ENCODE data around the gene SLIT3.

SLIT3 gene

DNA sequence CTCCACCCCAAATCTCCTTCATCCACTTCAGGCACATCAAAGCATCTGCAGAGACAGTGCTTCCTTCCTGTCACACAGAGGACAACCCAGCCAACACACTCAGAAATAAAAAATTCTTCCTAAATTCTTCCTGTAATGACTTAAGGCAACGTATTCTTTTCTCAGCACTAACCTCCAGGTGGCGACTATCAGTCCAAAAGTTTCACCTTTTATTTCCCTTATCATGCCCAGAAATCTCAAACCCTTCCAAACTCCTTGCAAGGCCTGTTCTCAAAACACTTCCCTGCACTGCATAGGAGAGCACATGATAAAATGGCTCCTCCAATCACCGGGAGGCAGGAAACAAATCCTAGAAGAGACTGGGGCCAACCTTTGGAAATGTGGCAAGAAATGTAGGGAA, 35.1 kb downstream of the SLIT3 start:
- DNase-seq (ENCODE audit: low spot score), result no peak

DNA sequence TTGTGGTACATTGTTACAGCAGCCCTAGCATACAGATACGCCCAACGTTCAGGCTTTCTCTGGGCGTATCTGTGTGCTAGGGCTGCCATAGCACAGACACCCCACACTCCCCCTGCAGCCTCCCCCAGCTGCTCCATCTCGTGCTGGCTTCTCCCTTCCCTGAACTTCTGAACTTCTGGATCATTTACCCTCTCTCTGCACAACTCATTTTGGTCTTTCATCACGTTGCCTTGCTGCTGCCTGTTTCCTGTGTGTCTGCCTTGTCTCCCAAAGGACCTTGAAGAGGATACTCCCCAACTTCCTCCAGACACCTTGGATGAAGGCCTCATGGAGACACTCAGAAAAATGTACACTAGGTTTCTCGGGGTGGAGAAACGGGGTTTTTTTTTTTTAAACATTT, 37.3 kb downstream of the SLIT3 start:
- DNase-seq (ENCODE audit: low spot score), result no peak

DNA sequence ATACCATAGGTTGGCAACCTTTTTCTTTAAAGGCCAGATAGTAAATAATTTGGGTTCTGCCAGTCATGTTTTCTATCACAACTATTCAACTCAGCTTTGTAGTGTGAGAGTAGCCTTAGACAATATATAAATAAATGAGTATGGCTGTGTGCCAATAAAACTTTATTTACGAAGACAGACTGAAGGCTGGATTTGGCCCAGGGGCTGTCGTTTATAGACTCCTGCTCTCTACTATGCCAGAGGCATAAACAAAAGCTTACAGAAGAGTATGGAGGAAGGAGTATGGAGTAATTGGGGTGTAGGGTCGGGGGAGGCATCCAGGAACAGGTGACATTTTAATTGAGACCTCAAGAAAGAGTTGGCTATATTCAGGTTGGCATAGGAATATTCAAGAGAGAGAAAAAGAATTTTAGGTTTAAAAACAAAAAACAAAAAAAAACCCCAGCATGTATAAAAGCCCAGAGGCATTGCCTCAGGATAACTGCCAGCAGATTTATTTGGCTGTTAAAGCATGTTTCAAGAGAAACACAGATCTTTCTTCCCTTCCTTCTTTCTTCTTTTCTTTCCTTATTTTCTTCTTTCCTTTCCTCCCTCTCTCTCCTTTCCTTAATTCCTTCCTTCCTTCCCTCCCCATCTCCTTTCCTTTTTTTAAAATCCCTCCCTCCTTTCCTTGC, 39.9 kb downstream of the SLIT3 start:
- DNase-seq (ENCODE audit: low spot score), result no peak

DNA sequence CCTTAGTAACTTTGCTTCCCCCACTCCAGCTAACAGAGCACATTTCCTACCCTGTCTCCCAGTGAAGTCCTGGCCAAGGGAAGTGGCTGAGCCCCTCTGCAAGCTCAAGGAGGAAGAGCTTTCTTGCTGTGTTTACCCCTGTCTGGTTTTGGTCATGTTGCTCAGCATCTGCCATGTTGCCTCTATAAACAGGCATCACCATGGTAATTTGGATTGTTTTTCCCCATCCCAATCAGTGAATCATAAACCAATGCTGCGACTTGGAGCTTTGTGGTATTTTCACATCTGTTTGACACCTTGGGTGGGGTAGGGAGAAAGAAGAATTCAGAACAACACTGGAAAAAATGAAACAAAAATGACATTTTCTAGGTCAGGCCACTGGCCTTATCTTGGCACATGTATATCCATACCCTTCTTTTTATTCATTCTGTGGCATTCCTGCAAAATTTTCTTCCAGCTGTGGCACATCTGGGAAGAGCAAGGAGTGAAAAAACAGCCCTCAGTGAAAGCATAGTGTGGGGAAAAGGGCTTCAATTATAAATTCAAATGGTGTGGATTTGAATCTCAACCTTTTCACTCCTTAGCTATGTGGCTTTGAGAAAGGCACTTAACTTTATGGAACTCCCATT, 42.5 kb downstream of the SLIT3 start:
- no peak for DNase-seq (ENCODE audit: low spot score)

DNA sequence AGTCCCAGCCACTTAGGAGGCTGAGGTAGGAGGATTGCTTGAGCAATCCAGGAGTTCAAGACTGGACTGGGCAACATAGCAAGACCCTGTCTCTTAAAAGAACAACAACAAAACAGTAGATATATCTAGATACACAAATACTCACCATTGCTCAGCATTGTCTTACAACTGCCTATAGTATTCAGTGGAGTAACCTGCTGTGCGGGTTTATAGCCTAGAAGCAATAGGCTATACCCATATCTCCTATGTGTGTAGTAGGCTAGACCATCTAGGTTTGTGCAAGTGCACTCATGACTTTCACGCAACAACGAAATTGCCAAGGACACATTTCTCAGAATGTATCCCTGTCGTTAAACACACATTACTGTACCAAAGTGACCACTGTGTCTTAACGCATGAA, 44.7 kb downstream of the SLIT3 start:
- no peak for DNase-seq (ENCODE audit: low spot score)

DNA sequence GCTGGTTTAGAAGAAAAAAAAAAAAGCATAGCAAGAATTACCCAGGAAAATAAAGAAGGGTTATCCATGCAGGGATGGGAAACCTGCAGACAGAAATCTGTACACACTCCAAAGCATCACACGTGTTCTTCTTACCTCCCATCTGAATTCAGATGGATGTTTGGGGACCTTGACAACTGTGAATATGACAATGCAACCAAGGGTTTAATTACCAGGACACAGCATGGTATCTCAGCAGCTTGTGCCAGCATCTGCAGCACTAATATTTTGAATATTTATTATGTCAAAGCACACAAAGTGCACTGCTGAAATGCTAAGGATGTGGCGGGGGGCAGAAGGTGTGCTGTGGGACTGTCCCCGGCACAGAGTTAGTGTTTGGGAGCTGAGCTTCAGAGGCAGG, 47.9 kb downstream of the SLIT3 start:
- DNase-seq (ENCODE audit: low spot score), result no peak

DNA sequence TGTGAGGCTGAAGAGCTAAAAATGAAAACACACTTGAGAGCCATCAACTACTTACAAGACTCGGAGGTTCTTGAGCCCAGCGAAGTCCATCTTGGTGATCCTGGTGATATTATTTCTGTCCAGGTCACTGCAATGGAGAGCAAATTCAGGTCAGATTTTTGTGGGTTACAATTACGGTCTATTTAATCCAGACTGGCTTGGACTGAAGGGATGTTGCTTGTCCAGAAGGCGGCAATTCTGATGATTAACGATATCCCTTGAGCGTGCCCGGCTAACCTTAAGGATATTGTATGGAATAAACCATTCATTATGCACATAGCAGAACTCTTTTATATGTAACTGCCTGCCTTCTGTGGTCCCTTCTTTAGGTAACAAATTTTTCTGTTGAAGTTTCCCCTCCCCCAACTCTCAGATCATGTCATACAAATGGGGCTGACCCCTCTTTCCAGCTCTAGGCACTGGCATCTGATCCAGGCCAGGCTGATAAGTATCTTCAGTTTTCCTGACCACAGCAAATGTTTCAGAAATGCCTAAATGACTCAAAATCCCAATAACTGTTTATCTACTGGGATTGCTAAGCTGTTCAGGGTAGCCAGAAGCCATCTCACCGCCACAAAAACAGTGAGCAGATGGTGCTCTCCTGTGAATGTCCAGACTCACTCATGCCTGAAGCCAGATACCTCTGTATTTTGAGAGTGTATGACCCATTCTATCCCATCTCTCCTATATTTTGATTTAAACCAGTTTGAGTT, 49.4 kb downstream of the SLIT3 start:
- DNase-seq (ENCODE audit: low spot score), result no peak

DNA sequence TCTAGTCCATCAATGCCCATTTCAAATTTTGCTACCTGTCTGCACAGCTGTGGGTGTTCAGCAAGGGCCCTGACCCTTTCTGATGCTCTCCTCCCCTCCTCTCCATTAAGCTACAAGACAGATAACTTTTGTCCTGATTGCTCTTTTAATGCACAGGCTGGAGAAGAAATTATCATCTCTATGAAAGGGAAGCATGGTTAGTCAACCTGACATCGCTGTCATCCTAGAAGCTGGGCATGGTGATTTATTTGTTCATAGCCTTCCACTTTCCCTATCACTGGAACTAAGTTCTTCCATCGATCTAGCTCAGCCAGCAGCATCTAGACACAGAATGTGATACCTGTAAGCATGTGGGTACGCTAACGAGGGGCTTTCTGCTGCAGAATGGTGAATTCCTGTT, 50.1 kb downstream of the SLIT3 start:
- no peak for DNase-seq (ENCODE audit: low spot score)

DNA sequence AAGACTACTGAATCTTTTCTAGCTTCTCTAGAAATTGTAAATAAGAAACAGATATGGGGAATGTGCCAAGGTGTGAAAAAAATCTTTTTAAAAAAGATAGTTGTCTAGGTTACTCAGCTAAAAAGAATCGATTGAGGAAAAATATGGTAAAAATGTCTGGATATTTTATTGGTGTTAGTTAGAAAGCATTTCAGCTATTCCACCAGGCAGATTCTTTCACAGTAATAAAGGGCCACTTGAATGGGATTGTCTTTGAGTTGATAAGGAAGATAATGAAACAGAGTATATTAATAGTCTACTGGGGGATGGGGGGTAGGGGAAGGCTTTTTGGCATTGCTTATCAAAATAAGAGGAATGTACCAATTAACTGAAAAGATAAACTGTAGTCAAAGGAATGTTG, 51.9 kb downstream of the SLIT3 start:
- no peak for DNase-seq (ENCODE audit: low spot score)

DNA sequence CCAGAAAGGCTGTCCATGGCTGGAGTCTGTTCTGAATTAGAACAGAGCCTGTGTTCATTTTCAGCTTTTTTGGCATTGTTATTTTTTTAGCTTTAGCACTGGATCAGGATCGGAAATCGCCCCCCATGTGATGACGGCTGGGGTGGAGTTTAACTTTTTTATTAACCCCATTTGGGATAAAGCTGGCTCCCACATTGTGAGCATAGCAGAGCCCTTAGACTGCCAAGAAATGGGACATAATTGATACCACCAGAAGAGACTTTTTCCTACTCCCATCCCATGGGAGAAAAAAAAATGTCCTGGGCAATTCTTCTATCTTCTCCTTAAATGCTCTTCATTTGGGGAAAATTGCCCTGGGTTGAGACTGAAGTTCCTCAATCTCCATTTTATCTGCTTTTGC, 52.4 kb downstream of the SLIT3 start:
- DNase-seq (ENCODE audit: low spot score), result no peak

DNA sequence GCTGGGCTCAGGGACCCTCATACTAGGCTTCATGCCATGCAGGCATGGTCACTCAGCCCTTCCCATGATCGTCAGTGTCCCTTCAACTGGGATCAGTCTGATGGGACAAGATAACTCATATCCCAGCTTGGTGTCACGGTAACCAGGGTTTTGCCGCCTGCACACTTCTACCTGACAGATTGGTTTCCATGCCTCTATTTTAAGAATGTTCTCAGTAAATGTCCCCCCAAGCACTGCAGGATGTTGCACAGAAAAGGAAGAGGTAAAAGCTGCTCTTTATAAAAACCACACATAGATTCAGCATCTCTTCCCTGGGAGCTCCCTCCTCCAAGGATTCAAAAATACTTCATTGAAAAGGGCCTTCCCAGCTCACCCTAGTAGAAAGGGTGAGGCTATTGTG, 56.1 kb downstream of the SLIT3 start:
- DNase-seq (ENCODE audit: low spot score), result no peak

DNA sequence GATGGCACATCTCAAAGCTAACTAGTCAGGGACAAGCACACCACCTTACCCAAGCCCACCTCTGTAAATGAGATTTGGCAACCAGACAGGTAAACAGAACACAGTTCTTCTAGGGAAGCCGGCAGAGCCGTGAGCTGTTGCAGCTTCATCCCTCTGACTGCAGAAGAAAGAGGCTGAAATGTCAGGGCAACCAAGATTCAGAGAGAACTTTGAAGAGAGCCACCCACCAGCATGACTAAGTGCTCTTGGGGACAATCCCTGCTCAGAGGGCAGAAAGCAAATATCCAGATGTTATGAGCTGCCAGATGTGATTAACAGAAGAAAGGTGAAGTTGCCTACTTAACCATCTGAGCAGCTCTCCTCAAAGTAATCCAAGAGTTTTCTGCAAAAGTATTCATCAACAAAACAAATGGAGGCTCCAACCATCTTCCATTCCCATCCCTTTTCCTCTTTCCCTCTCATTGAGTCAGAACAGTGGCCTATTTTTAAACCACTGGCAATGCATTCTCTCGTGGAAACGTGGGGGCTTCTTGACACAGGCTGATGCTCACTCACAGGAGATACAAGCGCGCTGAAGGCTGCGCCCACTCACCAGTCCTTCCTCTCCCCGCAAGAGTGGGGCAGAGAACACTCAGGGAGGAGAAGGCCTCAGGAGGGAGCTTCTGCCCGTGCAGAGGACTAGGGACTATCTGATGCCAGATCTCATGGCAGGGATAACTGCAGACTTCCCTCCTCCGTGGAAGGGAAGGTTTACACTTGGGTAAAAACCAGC, 57.1 kb downstream of the SLIT3 start:
- no peak for DNase-seq (ENCODE audit: low spot score)

DNA sequence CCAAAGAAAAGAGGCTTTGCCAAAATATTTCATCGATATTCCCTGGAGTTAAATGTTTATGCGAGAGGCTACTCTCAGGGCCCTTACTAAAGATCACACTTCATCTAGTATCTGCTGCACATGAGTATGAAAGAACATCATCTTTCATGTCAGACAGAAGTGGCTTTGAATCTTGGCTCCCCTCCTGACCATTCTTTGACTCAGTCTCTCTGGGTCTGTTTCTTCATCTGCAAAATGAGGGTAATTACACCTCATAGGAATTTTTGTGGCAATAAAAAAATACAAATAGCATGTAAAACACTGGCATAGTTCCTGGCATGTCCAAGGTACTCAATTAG, 58.1 kb downstream of the SLIT3 start:
- DNase-seq (ENCODE audit: low spot score), result no peak

DNA sequence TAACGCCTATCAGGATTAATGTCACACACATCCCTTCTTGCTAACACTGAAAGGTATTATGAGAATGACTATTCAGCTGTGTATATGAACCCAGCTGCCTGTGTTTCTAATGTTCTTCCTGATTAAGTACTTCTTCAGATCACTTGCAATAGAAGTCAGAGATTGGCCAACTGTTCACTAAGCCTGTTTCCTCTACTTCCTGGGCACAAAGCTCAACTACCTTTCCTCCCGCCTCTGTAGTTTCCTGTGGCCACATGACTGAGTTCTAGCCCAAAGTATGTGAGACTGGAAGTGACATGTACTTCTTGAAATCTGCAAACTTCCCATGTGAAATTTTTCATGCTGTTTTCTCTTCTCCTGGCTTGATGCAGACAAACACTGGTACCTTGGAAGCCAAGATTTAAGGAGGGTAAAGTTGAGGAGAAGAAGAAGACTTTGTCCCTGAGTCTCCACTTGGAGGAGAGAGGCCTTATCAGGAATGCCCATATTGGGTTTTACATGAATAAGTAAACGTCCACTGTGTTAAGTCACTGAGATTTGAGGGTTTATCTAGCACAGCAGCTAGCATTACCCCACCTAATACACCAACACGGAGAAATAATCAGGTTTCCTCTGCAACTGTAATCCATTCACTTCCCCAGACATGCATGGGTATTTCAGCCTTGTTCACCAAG, 58.6 kb downstream of the SLIT3 start:
- no peak for DNase-seq (ENCODE audit: low spot score)

DNA sequence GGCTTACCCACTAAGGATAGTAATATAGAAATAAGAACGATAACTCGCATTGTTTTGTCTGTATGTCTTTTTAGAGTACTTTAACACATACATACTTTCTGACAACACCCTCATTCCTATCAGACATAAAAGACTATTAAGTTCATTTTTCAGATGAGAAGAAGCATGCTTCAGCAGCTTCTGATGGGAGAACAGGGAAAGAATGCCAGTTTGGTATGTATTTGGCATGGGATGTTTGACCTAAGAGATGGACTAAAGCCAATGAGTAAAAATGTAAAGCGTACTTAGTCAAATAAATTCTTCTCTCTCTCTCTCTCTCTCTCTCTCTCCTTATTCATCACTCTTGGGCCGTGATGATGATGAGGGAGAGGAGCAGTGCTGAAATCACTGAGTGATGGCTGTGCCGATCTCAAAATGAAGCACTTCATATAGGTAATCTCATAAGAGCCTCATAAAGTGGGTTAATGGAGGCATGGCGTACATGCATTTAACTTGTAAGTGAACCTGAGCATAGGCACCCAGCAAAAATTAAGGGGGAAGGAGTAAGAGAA, 71.5 kb downstream of the SLIT3 start:
- no peak for DNase-seq (ENCODE audit: low spot score)

DNA sequence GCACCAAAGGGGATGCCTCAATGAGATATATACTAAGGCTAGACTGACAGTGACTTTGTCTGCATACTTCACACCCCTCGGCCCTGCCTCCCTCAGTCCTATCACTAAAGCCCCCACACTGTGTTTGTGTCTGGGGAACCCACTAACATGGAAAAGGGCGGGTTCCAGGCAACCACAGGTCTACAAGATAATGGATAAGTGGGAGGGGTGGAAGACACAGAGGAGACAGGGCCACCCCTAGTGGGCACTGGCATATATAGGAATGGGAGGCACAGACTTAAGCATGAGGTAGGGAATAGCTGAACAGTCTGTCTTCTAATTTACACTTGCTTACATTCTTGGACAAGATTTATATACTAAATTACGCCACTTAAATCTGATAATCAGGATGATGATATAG, 74.0 kb downstream of the SLIT3 start:
- no peak for DNase-seq (ENCODE audit: low spot score)

DNA sequence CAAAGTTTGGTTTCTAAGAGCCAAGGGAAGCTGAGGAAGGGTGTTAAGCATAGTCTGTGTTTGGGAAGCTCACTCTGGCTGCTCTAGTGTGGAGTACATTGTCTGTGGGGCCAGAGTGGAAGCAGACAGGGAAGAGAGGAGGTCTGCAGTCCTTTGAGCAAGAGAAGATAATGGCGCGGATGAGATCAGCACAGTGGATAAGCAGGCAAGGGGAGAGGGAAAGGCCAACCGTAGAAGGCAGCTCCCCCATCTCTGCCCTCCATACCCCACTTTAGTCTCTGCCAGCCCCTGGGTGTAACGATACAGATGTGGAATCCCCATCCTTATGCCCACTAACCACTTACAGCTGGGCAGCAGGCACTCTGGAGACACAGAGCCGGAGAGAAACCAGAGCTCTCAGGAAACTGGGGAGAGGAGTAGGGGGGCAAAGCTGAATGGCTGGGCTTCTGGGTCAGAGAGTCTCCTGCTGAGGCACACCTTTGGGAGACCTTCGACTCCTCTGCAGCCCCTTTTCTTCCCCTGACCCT, 75.0 kb downstream of the SLIT3 start:
- DNase-seq (ENCODE audit: low spot score), result no peak

DNA sequence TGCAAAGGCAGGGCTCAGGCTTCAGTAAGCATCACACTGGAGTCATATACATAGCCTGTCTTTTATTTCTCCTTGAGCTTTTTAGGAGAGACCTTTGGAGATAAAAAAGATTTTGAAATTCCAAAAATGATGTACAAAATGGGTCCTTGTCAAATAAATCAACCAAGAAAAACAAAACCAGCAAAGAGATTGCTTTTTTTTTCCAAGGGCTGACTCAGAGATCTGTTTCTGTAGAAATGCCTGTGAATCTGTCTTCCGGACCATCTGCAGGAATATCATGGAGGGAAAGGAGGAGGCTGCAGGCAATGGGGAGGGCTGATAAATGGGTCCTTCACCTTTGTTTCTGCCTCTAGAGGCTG, 77.4 kb downstream of the SLIT3 start:
- no peak for DNase-seq (ENCODE audit: low spot score)

DNA sequence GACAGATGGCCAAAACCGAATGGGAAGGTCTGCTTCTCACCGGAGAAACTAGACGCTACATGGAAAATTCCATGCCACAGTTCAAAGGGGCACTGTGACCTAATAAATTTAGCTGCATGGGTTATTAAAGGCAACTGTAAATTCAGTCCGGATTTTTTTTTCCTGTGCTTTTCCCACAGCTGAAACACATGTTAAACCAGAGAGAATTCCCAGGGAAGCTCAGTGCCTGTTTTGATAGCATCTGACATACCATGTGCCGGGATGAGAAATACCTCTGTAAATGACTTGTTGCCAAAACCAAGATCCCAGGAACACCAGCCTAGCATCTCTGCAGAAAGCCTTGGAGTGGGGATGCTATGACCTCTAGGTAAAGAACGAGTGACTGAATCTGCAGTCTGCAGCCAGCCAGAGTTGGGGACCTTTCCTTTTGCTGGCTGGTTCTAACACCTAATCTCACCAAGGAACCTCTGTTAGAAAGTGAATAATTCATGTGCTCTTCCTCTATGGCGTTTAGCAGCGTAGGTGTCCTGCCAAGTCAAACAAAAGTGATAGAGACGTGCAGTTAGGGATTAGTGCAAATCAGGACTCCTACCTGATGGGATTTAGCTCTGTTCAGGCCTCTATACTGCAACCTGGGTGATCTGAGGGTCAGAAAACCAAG, 77.9 kb downstream of the SLIT3 start:
- DNase-seq (ENCODE audit: low spot score), result no peak

DNA sequence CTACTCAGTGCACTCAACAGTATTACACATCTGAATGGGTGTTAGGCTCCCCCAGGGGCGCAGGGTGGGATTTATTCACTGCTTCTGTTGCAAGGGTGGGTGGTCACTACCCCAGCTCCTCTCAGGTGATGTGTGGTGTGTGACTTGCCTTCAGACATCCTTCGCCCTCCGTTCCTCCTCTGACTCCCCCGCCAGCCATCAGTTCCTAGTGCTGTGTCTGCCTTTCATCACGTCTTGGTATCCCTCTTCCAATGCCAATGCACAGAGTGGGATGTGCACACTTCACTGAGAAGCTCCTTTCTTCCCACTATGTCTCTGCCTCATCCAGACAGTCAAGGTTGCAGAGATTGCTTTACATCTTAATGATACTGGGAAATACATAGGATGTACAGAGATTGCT, 79.4 kb downstream of the SLIT3 start:
- no peak for DNase-seq (ENCODE audit: low spot score)

DNA sequence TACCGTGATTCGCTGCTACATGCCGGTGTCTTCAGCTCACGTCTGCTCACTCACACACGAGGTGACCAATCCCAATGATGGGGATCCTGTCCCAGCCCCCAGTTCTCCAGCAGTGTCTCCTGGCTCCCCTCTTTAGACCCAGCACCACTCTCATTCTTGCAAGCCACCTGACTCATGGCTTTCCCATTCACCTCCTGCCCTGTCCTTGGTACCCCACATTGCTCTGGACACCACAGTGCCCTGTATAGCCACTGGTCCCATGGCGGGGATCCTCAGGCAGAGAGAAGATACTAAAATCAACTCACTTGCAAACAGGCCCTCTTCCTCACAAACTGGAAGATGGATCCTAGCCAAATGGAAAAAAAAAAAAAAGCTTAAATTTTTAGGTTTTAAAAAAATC, 81.0 kb downstream of the SLIT3 start:
- DNase-seq (ENCODE audit: low spot score), result no peak

All from hematopoietic multipotent progenitor cell treated with erythropoietin and hydrocortisone succinate and interleukin-3 and kit ligand, for 17 days (in vitro differentiated cells).